GM23338 (cell line): ENCODE measurements around the gene PRSS2. TPM values are rescaled to one million over a fixed set of nuclear protein-coding genes. Genes with fewer than 3 reads are reported as not detected.

Source experiments
- ATAC-seq: fragments of 200-7000 bp; cut with Tn5 transposase; 3 replicates; pipeline ENCODE4 v1.9.1; 2020
- DNase-seq: peaks from one replicate; pipeline ENCODE4 v3.0.0-alpha.2; 2015; ENCODE audit warnings: low spot score
- H2AFZ ChIP-seq: fragments of 200-600 bp; sonication (generic); 2 replicates; pipeline ENCODE4 v1.8.0; 2016; ENCODE audit warnings: antibody characterized with exemption, mild to moderate bottlenecking, moderate library complexity
- H3F3A ChIP-seq: fragments of 200-600 bp; sonication (generic); replicated peaks from 2 replicates; pipeline ENCODE4 v1.8.0; 2017; ENCODE audit warnings: antibody characterized with exemption, mixed run types, low read depth
- H3K27ac ChIP-seq: fragments of 200-600 bp; sonication (generic); 2 replicates; pipeline ENCODE4 v1.6.1; 2016; ENCODE audit warnings: low read depth
- H3K27me3 ChIP-seq: fragments of 200-600 bp; sonication (generic); 2 replicates; pipeline ENCODE4 v1.8.0; 2016; ENCODE audit warnings: mild to moderate bottlenecking, mixed run types, moderate library complexity; ENCODE audit not compliant: insufficient read depth
- H3K36me3 ChIP-seq: fragments of 200-600 bp; sonication (generic); 2 replicates; pipeline ENCODE4 v1.8.0; 2016; ENCODE audit warnings: mild to moderate bottlenecking; ENCODE audit not compliant: insufficient read depth
- H3K4me1 ChIP-seq: fragments of 200-600 bp; sonication (generic); 2 replicates; pipeline ENCODE4 v1.8.0; 2016; ENCODE audit warnings: mild to moderate bottlenecking, moderate library complexity; ENCODE audit not compliant: insufficient read depth
- H3K4me2 ChIP-seq: fragments of 200-600 bp; sonication (generic); 2 replicates; pipeline ENCODE4 v1.7.1; 2017; ENCODE audit warnings: mixed run types
- H3K4me3 ChIP-seq: fragments of 200-600 bp; sonication (generic); 2 replicates; pipeline ENCODE4 v1.6.1; 2016; ENCODE audit warnings: mixed run types
- H3K79me2 ChIP-seq: fragments of 200-600 bp; sonication (generic); replicated peaks from 2 replicates; pipeline ENCODE4 v1.8.0; 2017; ENCODE audit warnings: mild to moderate bottlenecking; ENCODE audit not compliant: insufficient read depth
- H3K9me2 ChIP-seq: fragments of 200-600 bp; sonication (generic); 2 replicates; pipeline ENCODE4 v1.8.0; 2017; ENCODE audit not compliant: insufficient read depth
- H4K20me1 ChIP-seq: fragments of 200-600 bp; sonication (generic); replicated peaks from 2 replicates; pipeline ENCODE4 v1.8.0; 2017; ENCODE audit warnings: mild to moderate bottlenecking; ENCODE audit not compliant: insufficient read depth
- H3K27ac Mint-ChIP-seq: 2 replicates; pipeline ENCODE4 v1.8.0; 2020; ENCODE audit warnings: inconsistent platforms, mild to moderate bottlenecking, moderate library complexity, mixed read lengths
- H3K27me3 Mint-ChIP-seq: 3 replicates; pipeline ENCODE4 v1.8.0; 2022; ENCODE audit warnings: low read depth, mild to moderate bottlenecking, moderate library complexity, mixed read lengths, inconsistent platforms; ENCODE audit not compliant: insufficient read depth, poor library complexity
- H3K36me3 Mint-ChIP-seq: 3 replicates; pipeline ENCODE4 v1.8.0; 2021; ENCODE audit warnings: low read depth, mild to moderate bottlenecking, inconsistent platforms, moderate library complexity, mixed read lengths
- H3K4me1 Mint-ChIP-seq: 3 replicates; pipeline ENCODE4 v1.8.0; 2020; ENCODE audit warnings: mild to moderate bottlenecking, inconsistent platforms, mixed read lengths
- H3K4me3 Mint-ChIP-seq: 3 replicates; pipeline ENCODE4 v1.8.0; 2021; ENCODE audit warnings: moderate library complexity, mild to moderate bottlenecking, inconsistent platforms, mixed read lengths
- H3K9me3 Mint-ChIP-seq: 3 replicates; pipeline ENCODE4 v1.8.0; 2020; ENCODE audit warnings: moderate library complexity, mild to moderate bottlenecking, inconsistent platforms, mixed read lengths
- CREB1 ChIP-seq: fragments of 250-450 bp; sonication (Bioruptor Pico); IDR thresholded peaks from 2 replicates; pipeline ENCODE4 v1.5.0; 2020; ENCODE audit warnings: low read depth, mild to moderate bottlenecking, moderate library complexity
- EZH2 ChIP-seq: fragments of 200-600 bp; sonication (generic); IDR thresholded peaks from one replicate; pipeline ENCODE4 v1.8.0; 2017; ENCODE audit warnings: antibody characterized with exemption, mild to moderate bottlenecking, low read depth; ENCODE audit not compliant: unreplicated experiment
- EZH2phosphoT487 ChIP-seq: fragments of 200-600 bp; sonication (generic); IDR thresholded peaks from one replicate; pipeline ENCODE4 v1.8.1; 2018; ENCODE audit warnings: antibody characterized with exemption; ENCODE audit not compliant: unreplicated experiment
- JUNB ChIP-seq: IDR thresholded peaks from one replicate; pipeline ENCODE4 v1.6.1; 2016; ENCODE audit warnings: antibody characterized with exemption; ENCODE audit not compliant: unreplicated experiment
- NANOG ChIP-seq: IDR thresholded peaks from 2 replicates; pipeline ENCODE4 v1.6.1; 2016; ENCODE audit warnings: antibody characterized with exemption, borderline replicate concordance
- POLR2AphosphoS5 ChIP-seq: IDR thresholded peaks from 2 replicates; pipeline ENCODE4 v1.6.1; 2016; ENCODE audit warnings: antibody characterized with exemption, low read depth
- STAT1 ChIP-seq: IDR thresholded peaks from one replicate; pipeline ENCODE4 v1.6.1; 2016; ENCODE audit warnings: antibody characterized with exemption; ENCODE audit not compliant: unreplicated experiment
- ZNF114 ChIP-seq: fragments of 250-450 bp; sonication (Bioruptor Pico); IDR thresholded peaks from 2 replicates; pipeline ENCODE4 v1.5.0; 2020; ENCODE audit warnings: mild to moderate bottlenecking, moderate library complexity
- ZNF331 ChIP-seq: fragments of 250-450 bp; sonication (Bioruptor Pico); IDR thresholded peaks from 2 replicates; pipeline ENCODE4 v1.5.0; 2020; ENCODE audit warnings: low read depth, mild to moderate bottlenecking, moderate library complexity
- polyA plus RNA-seq: library from polyadenylated mRNA; unstranded; fragments of >200 nt; fragmentation: Nextera tagmentation; extraction: Ambion mirVana; gene quantifications from 2 replicates; pipeline ENCODE4 v1.2.1, GENCODE V29; 2016
- total RNA-seq: library from RNA; depleted of rRNA; stranded (reverse); fragments of >200 nt; shearing (Covaris generic); gene quantifications from 2 replicates; pipeline ENCODE4 v1.2.3, GENCODE V29; 2014
- TF ChIP-seq, protein P1 (sequence below), 2 experiments: fragments of 200-600 bp in 1 of 2; sonication (generic) in 1 of 2; conservative IDR thresholded peaks; 2 replicates each; pipeline versions ENCODE4 v1.5.1 to v1.6.1; 2016 to 2017; ENCODE audit warnings: antibody characterized with exemption in 2 of 2, low read depth in 2 of 2, mild to moderate bottlenecking in 2 of 2, moderate library complexity in 1 of 2
- TF ChIP-seq, protein P2 (sequence below): fragments of 250-450 bp; sonication (Bioruptor Pico); IDR thresholded peaks from 2 replicates; pipeline ENCODE4 v1.5.0; 2020; ENCODE audit warnings: mild to moderate bottlenecking, moderate library complexity
- TF ChIP-seq, protein P3 (sequence below): IDR thresholded peaks from 2 replicates; pipeline ENCODE4 v1.6.1; 2016; ENCODE audit warnings: antibody characterized with exemption
- TF ChIP-seq, protein P4 (sequence below): IDR thresholded peaks from one replicate; pipeline ENCODE4 v1.6.1; 2018; ENCODE audit warnings: antibody characterized with exemption; ENCODE audit not compliant: unreplicated experiment

The PRSS2 gene
- total and polyA plus RNA-seq, 2 experiments from 2014 or later = not detected

DNA sequence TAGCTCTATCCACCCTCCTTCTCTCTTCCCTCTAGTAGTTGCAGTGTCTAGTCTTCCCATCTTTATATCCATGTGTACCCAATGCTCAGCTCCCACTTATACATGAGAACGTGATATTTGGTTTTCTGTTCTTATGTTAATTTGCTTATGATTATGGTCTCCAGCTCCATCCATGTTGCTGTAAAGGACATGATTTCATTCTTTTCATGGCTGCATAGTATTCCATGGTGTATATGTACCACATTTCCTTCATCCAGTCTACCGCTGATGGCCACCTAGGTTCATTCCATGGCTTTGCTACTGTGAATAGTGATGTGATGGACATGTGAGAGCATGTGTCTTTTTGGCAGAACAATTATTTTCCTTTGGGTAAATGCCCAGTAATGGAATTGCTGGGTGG, 6.5 kb downstream of the PRSS2 start:
- TF ChIP-seq POLR2AphosphoS5 (no peak), EZH2phosphoT487 (no peak), NANOG (no peak), CREB1 (CRISPR knock-in tag) (no peak), ZNF331 (no peak), JUNB (no peak), STAT1 (no peak), EZH2 (no peak), ZNF114 (CRISPR knock-in tag) (no peak)
- TF ChIP-seq, protein P1, sequence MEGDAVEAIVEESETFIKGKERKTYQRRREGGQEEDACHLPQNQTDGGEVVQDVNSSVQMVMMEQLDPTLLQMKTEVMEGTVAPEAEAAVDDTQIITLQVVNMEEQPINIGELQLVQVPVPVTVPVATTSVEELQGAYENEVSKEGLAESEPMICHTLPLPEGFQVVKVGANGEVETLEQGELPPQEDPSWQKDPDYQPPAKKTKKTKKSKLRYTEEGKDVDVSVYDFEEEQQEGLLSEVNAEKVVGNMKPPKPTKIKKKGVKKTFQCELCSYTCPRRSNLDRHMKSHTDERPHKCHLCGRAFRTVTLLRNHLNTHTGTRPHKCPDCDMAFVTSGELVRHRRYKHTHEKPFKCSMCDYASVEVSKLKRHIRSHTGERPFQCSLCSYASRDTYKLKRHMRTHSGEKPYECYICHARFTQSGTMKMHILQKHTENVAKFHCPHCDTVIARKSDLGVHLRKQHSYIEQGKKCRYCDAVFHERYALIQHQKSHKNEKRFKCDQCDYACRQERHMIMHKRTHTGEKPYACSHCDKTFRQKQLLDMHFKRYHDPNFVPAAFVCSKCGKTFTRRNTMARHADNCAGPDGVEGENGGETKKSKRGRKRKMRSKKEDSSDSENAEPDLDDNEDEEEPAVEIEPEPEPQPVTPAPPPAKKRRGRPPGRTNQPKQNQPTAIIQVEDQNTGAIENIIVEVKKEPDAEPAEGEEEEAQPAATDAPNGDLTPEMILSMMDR (conservative IDR thresholded peaks at IDR 0.05; ENCODE audit: low read depth in 2 of 2) = no peak
- TF ChIP-seq, protein P2, sequence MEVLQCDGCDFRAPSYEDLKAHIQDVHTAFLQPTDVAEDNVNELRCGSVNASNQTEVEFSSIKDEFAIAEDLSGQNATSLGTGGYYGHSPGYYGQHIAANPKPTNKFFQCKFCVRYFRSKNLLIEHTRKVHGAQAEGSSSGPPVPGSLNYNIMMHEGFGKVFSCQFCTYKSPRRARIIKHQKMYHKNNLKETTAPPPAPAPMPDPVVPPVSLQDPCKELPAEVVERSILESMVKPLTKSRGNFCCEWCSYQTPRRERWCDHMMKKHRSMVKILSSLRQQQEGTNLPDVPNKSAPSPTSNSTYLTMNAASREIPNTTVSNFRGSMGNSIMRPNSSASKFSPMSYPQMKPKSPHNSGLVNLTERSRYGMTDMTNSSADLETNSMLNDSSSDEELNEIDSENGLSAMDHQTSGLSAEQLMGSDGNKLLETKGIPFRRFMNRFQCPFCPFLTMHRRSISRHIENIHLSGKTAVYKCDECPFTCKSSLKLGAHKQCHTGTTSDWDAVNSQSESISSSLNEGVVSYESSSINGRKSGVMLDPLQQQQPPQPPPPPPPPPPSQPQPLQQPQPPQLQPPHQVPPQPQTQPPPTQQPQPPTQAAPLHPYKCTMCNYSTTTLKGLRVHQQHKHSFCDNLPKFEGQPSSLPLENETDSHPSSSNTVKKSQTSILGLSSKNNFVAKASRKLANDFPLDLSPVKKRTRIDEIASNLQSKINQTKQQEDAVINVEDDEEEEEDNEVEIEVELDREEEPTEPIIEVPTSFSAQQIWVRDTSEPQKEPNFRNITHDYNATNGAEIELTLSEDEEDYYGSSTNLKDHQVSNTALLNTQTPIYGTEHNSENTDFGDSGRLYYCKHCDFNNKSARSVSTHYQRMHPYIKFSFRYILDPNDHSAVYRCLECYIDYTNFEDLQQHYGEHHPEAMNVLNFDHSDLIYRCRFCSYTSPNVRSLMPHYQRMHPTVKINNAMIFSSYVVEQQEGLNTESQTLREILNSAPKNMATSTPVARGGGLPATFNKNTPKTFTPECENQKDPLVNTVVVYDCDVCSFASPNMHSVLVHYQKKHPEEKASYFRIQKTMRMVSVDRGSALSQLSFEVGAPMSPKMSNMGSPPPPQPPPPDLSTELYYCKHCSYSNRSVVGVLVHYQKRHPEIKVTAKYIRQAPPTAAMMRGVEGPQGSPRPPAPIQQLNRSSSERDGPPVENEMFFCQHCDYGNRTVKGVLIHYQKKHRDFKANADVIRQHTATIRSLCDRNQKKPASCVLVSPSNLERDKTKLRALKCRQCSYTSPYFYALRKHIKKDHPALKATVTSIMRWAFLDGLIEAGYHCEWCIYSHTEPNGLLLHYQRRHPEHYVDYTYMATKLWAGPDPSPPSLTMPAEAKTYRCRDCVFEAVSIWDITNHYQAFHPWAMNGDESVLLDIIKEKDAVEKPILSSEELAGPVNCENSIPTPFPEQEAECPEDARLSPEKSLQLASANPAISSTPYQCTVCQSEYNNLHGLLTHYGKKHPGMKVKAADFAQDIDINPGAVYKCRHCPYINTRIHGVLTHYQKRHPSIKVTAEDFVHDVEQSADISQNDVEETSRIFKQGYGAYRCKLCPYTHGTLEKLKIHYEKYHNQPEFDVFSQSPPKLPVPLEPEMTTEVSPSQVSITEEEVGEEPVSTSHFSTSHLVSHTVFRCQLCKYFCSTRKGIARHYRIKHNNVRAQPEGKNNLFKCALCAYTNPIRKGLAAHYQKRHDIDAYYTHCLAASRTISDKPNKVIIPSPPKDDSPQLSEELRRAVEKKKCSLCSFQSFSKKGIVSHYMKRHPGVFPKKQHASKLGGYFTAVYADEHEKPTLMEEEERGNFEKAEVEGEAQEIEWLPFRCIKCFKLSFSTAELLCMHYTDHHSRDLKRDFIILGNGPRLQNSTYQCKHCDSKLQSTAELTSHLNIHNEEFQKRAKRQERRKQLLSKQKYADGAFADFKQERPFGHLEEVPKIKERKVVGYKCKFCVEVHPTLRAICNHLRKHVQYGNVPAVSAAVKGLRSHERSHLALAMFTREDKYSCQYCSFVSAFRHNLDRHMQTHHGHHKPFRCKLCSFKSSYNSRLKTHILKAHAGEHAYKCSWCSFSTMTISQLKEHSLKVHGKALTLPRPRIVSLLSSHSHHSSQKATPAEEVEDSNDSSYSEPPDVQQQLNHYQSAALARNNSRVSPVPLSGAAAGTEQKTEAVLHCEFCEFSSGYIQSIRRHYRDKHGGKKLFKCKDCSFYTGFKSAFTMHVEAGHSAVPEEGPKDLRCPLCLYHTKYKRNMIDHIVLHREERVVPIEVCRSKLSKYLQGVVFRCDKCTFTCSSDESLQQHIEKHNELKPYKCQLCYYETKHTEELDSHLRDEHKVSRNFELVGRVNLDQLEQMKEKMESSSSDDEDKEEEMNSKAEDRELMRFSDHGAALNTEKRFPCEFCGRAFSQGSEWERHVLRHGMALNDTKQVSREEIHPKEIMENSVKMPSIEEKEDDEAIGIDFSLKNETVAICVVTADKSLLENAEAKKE = no peak
- TF ChIP-seq, protein P3, sequence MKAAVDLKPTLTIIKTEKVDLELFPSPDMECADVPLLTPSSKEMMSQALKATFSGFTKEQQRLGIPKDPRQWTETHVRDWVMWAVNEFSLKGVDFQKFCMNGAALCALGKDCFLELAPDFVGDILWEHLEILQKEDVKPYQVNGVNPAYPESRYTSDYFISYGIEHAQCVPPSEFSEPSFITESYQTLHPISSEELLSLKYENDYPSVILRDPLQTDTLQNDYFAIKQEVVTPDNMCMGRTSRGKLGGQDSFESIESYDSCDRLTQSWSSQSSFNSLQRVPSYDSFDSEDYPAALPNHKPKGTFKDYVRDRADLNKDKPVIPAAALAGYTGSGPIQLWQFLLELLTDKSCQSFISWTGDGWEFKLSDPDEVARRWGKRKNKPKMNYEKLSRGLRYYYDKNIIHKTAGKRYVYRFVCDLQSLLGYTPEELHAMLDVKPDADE = no peak
- TF ChIP-seq, protein P4, sequence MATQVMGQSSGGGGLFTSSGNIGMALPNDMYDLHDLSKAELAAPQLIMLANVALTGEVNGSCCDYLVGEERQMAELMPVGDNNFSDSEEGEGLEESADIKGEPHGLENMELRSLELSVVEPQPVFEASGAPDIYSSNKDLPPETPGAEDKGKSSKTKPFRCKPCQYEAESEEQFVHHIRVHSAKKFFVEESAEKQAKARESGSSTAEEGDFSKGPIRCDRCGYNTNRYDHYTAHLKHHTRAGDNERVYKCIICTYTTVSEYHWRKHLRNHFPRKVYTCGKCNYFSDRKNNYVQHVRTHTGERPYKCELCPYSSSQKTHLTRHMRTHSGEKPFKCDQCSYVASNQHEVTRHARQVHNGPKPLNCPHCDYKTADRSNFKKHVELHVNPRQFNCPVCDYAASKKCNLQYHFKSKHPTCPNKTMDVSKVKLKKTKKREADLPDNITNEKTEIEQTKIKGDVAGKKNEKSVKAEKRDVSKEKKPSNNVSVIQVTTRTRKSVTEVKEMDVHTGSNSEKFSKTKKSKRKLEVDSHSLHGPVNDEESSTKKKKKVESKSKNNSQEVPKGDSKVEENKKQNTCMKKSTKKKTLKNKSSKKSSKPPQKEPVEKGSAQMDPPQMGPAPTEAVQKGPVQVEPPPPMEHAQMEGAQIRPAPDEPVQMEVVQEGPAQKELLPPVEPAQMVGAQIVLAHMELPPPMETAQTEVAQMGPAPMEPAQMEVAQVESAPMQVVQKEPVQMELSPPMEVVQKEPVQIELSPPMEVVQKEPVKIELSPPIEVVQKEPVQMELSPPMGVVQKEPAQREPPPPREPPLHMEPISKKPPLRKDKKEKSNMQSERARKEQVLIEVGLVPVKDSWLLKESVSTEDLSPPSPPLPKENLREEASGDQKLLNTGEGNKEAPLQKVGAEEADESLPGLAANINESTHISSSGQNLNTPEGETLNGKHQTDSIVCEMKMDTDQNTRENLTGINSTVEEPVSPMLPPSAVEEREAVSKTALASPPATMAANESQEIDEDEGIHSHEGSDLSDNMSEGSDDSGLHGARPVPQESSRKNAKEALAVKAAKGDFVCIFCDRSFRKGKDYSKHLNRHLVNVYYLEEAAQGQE = no peak

More for the DNA sequence above, 6.5 kb downstream of the PRSS2 start:
- peaks cover 4% of the 10 kb centered on the region for H3K27me3 Mint-ChIP-seq
- H3K27me3 ChIP-seq = no peaks in the 10 kb centered on the region
- H3K4me1 Mint-ChIP-seq = no peaks in the 10 kb centered on the region
- ATAC-seq (no peak), DNase-seq (no peak)
- no peaks in the 10 kb centered on the region for H3K9me2 ChIP-seq
- H3K27ac ChIP-seq = no peak overlapping the region
- no peaks in the 10 kb centered on the region for H3K36me3 ChIP-seq
- no peak overlapping the region for H3K27ac Mint-ChIP-seq
- H3K4me1 ChIP-seq = no peaks in the 10 kb centered on the region
- H3K4me3 Mint-ChIP-seq = no peak overlapping the region
- no peaks in the 10 kb centered on the region for H4K20me1 ChIP-seq
- no peaks in the 10 kb centered on the region; the same call in 2 of the 3 replicates for H3K36me3 Mint-ChIP-seq
- no peak overlapping the region for H3K4me3 ChIP-seq
- H3K9me3 Mint-ChIP-seq = no peaks in the 10 kb centered on the region; the same call in 1 of the 3 replicates
- no peak overlapping the region for H3K4me2 ChIP-seq
- no peaks in the 10 kb centered on the region for H3K79me2 ChIP-seq
- H3F3A ChIP-seq = no peaks in the 10 kb centered on the region
- no peak overlapping the region for H2AFZ ChIP-seq
